Measurements from ENCODE around the gene GLI1.
"Not testable (repeated sequence)": the region's sequence is repeated elsewhere in the genome, so short reads cannot be mapped to it uniquely, and the experiment has no call there.

GLI1 gene

DNA sequence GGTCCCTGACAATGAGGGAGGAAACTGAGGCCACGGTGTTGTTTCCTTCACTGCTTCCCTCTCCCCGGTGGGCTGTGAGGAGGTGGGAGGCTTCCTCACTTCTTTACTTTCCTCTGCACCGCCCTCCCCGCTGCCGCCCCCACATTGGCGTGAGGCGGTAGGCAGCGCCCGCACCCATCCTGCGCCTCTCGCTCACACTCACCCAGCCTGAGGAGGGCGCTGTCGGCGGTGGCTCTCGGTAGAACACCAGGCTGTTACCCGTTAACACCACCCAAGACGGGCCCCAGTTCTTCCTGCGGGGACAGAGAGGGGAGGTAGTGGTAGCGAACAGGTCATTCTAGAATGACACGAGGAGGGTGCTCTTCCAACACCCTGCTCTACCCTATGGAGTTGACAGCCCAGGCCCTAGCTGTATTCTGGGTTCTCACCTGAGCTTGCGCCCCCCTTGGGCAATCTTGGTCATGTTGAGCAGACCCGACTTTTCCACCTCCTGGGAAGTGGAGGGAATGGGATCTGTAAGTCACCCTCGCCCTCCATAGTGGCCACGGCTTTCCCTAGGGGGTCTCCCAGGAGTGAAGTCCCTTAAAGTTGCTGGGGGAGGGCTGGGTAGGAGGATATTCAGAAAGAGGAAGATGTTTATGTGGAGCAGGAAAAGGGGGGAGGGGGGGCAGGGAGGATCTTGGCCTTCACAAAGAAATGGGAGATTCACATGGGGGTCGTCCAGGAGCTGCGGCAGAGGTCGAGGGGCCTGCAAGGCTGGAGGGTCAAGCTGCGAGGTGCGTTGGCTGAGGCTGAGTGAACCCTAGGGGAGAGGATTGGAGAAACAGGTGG, 16.8 kb downstream of the GLI1 start:
- peak; percentile 33 for DNase-seq

DNA sequence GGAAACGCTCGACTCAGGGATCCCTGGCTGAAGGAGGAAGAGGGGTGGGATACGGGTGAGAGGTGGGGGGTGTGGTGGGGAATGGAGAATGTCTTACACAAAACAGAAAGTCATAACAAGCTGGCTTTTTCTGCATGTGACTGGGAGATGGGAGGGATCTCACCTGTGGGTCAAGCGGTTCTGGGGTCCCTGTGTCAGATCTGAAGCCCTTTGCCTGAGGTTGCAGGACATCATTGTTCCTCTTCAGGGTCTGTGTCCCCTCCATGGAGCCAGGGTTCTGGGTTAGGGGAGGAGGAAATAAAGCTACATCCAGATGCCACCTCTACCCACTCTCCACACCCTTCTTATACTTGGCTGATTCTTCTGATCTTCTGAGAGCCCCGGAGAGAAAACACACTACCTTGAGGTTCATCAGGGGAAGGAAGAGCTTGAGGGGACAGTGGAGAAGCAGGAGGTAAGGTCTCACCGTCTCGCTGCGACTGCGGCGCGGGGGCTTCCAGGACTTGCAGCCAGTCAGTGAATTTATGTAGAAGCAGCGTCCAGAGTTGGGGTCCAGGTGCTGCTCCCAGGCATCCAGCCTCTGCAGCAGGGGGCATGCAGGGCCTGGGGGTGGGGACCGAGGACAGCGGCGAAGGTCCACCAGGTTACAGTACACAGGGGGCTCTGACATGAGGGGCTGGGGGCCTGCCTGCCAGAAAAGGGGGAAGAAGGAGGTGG, 17.6 kb downstream of the GLI1 start:
- no peak for DNase-seq

- no peak for DNase-seq
These were observed 18.4 kb downstream of the GLI1 start for GRCh38 chr12:57477710-57478681.

GRCh38 chr12:57479043-57479375, 19.4 kb downstream of the GLI1 start:
- no peak for DNase-seq

DNA sequence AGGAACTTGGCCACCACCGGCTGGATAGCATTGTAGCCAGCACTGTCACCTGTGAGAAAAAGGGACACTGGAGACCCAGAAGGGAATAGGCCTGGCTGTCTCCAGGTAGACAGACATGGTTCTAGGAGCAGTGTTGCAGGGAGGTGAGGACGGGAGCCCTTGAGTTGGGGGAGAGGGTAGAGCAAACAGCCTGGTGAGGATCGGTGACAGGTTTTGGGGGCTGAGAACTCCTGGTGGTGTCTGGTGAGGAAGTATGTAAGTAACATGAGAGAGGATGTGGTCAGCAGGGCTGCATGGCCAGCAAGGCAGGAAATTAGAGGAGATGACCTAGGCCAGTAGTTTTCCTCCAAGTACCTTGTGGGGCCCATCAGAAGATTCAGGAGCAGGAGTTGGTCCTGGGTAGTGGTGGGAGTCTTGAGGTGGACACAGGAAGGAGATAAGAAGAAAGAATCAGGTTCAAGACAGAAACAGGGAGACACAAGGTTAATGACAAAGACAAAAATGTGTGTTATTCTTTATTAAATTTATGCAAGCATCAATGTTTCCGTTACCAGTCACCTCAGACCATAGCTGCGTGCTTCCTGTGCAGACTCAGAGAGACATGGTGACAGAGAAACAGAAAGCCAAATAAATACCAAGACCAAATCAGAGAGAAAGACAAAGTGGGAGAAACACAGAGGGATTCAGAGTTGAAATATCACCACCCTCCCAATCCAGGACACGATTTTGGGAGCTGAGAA, 20.0 kb downstream of the GLI1 start, which contains the start of gene ARHGAP9:
Gene ARHGAP9, minus strand, starts transcription at position 491 of the 740 bp plus-strand sequence. Its CDS starts 460 bp downstream, at position 31.
- DNase-seq, result no peak

DNA sequence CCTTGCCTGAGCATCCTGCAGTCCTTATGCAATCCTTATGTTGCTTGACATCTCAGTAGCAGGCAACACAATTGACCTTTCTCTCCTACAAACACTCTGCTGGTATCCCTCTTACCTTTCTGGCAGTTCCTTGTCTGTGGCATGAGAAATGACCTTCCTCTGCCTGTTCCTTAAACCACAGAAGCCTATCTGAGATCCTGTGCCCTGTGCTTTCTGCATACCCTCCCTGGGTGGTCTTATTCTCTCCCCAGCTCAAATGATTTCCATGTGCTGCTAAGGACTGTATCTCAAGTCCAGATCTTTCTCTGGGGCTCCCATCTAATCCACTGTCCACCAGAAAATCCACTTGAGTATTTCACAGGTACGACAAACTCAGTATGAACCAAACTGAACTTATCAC, 22.1 kb downstream of the GLI1 start:
- no peak for DNase-seq

DNA sequence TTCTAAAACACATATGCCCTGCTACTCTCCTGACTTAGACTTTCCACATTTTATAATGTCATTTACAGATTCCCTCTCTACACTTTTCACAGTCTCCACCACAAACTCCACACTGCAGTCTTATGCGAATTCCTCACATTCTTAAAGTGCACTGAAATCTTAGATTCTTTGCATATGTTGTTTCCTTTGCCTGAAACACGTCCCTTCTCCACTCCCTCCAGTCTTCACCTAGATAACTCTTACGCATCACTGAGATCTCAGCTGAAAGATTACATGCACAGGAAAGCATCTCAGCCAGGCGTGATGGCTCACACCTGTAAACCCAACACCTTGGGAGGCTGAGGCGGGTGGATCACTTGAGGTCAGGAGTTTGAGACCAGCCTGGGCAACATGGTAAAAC, 23.9 kb downstream of the GLI1 start:
- no peak for DNase-seq

- DNase-seq, result no peak
These were observed 26.1 kb downstream of the GLI1 start for GRCh38 chr12:57485695-57486094.

DNA sequence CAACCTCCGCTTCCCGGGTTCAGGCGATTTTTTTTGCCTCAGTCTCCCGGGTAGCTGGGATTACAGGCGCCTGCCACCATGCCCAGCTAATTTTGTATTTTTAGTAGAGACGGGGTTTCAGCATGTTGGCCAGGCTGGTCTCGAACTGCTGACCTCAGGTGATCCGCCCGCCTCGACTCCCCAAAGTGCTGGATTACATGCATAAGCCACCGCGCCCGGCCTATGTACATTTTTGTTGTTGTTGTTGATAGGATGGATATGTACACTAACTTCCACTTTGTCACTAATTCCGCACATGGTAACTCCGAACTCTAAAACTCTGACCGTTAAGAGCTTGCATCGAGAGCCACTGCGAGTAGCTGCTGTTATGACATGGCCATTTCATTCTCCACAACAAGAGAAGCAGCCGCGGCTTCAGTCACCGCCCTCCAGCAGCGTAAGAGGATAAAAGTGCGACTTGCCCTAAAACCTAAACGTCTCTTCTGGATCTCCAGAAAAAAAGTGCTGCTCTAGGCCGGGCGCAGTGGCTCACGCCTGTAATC, 27.5 kb downstream of the GLI1 start:
- DNase-seq, result no peak

DNA sequence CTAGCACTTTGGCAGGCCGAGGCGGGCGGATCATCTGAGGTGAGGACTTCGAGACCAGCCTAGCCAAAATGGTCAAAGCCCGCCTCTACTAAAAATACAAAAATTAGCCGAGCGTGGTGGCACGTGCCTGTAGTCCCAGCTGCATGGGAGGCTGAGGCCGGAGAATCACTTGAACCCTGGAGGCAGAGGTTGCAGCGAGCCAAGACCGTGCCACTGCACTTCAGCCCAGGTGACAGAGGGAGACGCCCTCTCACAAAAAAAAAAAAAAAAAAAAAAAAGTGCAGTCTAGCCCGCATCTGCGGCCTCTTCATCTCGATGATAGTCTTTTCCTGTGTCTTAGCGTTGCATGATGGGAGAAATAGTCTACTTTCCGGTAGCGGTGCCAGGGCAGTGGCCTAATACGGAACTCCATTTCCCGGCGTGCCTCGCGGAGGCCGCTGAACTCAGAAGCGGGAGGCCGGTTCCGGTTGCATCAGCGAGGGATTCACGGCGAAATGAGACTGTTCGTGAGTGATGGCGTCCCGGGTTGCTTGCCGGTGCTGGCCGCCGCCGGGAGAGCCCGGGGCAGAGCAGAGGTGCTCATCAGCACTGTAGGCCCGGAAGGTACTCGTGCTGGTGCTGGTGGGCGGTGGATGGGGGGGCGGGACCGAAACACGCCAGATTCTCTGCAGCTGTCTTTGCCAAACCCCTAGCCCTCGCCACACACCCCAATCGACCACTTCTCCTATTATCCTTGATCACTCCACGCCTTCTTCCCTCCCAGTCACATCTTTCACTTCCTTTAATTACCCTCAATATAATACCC, 28.2 kb downstream of the GLI1 start, which contains the start of gene MARS1:
Gene MARS1, plus strand, starts transcription at position 472 of the 805 bp plus-strand sequence. Its CDS starts 23 bp downstream, at position 495.
- peak; percentile 67 for DNase-seq

DNA sequence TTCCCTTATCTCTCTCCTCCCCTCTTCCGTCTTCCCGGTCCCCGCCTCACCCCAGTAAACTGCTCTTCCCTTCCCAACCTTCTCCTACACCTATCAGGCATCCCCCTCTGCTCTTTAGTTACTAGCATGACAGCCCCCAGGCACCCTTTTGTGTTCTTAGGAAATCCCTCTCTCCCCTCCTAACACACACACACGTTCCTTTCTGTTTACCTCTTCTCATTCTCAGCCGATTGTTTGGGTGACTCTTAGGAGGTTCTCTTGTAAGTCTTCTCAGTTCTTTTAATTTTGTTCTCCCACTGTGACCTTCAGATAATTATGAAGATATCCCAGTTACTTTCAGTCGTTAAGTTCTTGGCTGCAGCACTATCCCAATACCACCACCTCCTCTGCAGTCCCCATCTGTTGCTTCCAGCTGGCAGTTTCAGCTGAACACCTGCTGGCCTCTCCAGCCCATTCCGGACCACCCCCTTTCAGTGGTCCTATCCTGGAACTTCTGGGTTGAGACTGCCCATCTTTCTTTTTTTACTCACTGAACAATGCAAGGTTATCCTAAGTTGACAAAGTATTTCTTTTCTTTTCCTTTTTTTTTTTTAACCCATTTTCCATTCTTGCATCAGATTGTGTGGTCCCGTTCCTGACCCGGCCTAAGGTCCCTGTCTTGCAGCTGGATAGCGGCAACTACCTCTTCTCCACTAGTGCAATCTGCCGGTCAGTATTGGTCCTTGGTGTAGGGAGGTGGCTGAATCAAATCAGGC, 29.0 kb downstream of the GLI1 start:
- no peak for DNase-seq

- DNase-seq, result no peak
These were observed 29.6 kb downstream of the GLI1 start for GRCh38 chr12:57489157-57489641.

GRCh38 chr12:57490126-57490525, 30.5 kb downstream of the GLI1 start:
- DNase-seq, result no peak

DNA sequence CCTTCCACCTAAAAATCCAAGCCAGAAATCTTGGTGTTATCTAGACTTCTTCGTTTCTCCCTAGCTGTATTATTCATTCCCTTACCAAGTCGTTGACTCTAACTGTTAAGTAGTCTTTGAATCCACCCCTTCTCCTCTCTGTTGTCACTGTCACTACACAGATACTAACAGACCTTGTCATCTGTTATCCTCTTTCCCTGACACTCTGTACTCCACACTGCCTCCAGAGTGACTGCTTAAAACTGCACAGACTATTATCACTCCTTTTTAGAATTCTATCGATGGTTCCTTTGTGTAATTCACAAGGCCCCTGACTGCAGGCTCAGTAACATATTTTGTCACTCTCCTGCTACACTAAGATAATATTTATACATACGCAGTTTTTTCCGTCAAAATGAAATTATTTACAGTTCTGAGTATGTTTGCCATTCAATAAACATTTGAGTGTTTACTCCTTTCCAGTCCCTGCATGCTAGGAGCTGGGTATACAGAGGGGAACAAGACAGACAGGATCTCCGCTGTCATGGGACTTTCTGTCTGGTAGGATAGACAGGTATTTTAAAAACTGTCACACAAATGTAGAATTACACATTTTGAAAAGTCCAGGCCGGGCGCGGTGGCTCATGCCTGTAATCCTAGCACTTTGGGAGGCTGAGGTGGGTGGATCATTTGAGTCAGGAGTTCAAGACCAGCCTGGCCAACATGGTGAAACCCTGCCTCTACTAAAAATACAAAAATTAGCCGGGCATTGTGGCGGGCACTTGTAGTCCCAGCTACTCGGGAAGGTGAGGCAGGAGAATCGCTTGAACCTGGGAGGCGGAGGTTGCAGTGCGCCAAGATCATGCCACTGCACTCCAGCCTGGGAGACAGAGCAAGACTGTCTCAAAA, 32.1 kb downstream of the GLI1 start:
- DNase-seq, result no peak

GRCh38 chr12:57495051-57495701, 35.6 kb downstream of the GLI1 start:
- not testable (repeated sequence) for DNase-seq

- DNase-seq, result no peak
These were observed 37.2 kb downstream of the GLI1 start for GRCh38 chr12:57496822-57497221.

DNA sequence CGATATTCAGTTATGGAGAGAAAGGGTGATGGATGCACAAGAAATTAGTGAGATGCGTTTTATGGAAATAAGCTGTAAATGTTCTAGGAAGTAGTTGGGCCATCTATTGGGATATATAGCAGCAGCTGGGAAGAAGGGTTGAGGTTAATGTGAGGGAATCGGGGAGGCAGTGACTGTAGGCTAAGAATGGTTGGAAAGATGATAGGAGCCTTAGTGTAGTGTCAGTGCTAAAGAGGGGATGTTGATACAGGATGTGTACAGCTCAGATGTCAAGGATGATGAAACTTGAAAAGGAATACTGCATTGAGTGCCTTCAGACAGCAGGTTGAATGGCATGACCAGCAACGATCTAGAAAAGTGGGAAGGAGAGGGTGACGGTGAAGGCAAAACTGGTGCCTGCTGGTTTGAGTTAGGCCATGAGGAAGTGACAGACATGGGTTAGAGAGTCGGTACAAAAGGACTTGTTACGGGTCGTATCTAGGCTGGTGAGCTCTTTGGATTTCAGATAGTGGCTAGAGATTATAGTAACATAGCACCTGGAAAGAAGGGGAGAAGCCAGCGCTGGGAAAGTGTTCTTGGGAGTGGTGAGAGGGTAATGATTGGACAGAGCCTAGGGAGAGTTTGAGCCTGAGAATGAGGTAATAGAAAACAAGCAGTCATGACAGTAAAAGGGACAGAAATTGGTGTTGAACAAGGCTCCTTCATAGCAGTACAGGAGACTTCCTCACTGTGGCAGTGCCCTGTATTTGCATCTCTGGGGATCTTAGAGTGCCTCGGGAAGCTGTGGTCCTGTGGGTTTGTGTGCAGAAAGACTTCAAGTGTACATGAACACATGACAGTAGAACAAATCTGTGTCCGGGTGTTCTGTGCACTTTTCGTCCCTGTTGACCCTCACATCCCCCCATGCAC, 37.9 kb downstream of the GLI1 start:
- DNase-seq, result no peak
